ENCODE results near the gene TTC34.

TTC34 gene

DNA sequence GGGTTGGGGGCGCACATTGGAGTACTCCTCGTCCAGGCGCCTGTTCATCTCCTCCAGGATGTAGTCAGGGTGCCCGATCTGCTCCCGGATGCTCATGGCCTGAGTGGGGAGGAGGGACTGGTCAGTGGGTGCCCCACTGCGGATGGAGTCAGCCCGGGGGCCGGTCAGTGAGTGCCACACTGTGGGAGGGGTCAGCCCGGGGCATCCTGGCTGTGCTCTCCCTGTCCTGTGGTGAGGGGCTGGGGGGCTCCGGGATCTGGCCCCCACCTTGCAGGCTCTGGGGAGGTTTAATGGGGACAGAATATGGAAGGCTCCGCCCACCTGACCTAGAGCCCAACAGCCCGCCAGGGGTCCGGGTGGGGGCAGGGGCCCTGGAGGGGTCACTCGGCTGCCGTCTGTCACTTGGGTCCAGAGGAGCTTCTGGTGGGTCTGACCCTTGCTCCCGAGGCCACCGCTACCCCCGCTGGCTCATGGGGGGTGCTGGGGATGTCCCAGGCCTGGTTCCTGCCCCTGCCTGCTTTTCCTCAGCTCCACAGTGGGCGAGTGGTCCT lies 206.2 kb downstream of the TTC34 start:
- TF ChIP-seq, protein P1, sequence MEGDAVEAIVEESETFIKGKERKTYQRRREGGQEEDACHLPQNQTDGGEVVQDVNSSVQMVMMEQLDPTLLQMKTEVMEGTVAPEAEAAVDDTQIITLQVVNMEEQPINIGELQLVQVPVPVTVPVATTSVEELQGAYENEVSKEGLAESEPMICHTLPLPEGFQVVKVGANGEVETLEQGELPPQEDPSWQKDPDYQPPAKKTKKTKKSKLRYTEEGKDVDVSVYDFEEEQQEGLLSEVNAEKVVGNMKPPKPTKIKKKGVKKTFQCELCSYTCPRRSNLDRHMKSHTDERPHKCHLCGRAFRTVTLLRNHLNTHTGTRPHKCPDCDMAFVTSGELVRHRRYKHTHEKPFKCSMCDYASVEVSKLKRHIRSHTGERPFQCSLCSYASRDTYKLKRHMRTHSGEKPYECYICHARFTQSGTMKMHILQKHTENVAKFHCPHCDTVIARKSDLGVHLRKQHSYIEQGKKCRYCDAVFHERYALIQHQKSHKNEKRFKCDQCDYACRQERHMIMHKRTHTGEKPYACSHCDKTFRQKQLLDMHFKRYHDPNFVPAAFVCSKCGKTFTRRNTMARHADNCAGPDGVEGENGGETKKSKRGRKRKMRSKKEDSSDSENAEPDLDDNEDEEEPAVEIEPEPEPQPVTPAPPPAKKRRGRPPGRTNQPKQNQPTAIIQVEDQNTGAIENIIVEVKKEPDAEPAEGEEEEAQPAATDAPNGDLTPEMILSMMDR (IDR thresholded peaks at IDR 0.05; ENCODE audit: control insufficient read depth, extremely low read depth, insufficient read depth) = no peak
- DNase-seq (ENCODE audit: low read depth) = no peak
- no peak overlapping the region for H3K4me3 ChIP-seq (ENCODE audit: low read depth, low read length)

DNA sequence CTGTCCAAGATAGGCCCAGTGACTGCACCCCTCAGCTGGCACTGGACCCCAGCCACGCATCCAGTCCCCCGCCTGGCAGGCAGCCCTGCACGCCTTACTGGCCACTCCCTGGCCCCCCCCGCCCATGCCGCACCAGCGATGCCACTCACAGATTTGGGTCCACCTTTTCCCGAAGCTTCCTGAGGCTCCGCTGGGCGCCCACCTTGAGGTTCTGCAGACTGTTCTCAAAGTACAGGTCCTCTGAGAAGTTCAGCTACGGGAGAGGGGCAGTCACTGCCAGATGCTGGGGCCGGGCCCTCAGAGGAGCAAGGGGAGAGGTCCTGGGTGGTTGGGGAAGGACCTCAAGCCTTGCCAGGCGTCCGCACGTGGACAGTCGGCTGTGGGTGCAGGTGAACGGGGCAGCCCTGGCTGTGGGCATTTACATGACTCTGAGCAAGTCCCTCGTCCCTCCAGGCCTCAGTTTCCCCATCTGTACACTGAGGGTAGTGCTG lies 206.8 kb downstream of the TTC34 start:
- TF ChIP-seq, protein P1 (IDR thresholded peaks at IDR 0.05; ENCODE audit: control insufficient read depth, extremely low read depth, insufficient read depth) = no peak
- no peak for DNase-seq (ENCODE audit: low read depth)
- no peak overlapping the region for H3K4me3 ChIP-seq (ENCODE audit: low read depth, low read length)

DNA sequence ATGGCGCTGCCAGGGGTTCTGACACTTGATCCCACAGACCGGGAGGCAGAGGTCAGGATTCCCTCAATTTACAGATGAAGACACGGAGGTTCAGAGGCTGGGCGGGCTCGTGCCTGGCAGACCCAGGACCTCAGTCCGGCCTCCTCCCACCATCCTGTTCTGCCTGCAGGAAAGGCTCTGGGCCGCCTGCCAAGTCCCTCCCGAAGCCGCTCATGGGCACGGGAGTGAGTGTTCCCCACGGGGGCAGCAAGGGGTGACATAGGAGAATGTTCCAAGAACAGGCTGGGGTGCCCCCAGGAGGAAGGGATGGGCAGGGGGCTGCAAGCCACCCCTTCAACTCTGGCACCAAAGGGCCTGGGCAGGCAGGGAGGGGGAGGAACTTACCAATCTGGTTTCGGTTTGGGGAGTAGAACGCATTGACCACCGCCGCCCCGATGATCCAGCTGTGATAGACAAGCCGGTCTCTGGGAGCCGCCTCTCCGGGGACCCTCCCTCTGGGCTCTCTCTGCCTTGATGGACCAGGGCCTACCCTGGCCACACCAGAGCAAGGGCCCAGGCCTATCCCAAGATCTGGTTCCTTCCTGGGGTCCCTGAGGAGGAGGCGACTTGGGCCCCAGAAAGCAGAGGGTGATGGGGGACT lies 207.4 kb downstream of the TTC34 start:
- TF ChIP-seq, protein P1 (IDR thresholded peaks at IDR 0.05; ENCODE audit: control insufficient read depth, extremely low read depth, insufficient read depth) = no peak
- H3K4me3 ChIP-seq (ENCODE audit: low read depth, low read length) = no peak overlapping the region
- DNase-seq (ENCODE audit: low read depth) = no peak

DNA sequence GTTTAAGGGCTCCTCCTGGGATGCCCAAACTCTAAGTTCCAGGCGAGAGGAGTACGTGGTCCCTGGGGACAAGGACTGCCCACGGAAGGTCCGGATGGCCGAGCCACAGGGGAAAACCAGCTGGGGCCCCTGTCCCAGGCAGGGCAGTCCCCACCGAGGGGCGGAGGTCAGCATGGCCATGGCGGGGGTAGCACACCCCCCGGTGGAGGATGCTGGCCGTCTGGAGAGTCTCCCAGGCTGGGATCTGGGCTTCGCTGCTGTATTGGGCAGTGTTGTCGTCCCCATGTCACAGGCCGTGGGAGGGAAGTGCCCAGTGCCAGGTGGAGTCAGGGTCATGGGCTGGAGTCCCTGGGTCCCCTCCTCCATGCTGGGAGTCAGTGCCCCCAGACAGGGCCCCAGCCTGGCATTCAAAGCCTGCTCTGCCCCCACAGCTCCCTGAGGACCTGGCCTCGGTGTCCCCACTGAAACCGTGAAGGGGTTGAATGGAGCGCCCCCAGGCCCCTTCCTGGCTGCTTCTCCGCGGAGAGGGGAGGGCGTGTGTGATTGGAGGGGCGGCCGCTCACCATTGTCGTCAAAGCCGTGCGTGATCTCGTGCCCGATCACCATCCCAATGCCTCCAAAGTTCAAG lies 208.1 kb downstream of the TTC34 start:
- TF ChIP-seq, protein P1 (IDR thresholded peaks at IDR 0.05; ENCODE audit: control insufficient read depth, extremely low read depth, insufficient read depth) = no peak
- no peak overlapping the region for H3K4me3 ChIP-seq (ENCODE audit: low read depth, low read length)
- DNase-seq (ENCODE audit: low read depth) = no peak

DNA sequence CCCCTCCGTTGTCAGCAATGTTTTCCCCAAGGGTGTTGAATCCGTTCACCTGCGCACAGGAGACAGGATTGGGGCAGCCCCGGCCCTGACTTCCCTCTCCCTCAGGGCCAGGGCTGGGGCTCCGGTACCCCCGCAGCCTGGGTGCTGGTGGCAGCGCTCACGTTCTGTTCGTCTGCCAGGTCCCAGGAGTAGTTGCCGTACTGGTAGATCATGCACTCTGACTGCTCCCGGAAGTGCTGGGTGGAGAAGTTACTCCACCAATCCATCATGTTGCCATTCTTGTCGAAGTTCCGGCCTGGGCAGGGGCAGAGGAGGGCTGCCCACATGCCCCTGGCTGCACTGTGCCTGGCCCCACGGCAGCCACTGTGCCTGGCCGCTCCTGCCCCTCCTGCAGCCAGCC lies 208.8 kb downstream of the TTC34 start:
- TF ChIP-seq, protein P1 (IDR thresholded peaks at IDR 0.05; ENCODE audit: control insufficient read depth, extremely low read depth, insufficient read depth) = no peak
- peak; percentile 52 for DNase-seq (ENCODE audit: low read depth)
- H3K4me3 ChIP-seq (ENCODE audit: low read depth, low read length) = peak overlapping the region; percentile 59

DNA sequence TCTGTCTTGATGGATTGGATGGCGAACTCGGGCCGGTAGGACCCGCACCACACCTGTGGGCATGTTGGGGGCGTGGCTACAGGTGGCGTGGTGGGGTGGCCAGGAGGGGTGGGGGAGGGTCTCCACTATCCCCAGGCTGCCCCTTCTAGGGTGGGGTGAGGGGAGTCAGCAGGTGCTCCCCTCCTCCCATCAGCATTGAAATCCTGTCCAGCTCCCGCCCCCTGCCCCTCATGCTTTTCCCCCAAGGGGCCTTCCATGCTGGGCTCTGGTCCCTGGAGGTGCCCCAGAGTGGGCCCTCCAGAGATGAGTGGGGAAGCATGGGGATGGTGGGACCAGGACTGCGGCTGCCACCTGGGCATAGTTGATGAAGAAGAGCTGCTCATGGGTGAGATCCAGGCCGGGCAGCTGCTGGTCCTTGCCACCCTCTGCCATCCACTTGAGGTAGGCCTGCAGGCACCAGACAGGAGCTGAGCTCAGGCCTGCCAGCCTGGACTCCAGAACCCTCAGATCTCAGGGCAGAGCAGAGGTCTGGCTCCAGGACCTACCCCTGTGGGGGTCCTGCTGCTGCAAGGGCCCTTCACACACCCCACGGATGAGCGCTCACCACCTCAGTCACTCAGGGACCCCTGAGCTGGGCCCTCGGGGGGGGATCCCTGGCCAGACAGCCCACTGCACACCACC lies 209.8 kb downstream of the TTC34 start:
- DNase-seq (ENCODE audit: low read depth) = no peak
- TF ChIP-seq, protein P1 (IDR thresholded peaks at IDR 0.05; ENCODE audit: control insufficient read depth, extremely low read depth, insufficient read depth) = no peak
- H3K4me3 ChIP-seq (ENCODE audit: low read depth, low read length) = peak overlapping the region; percentile 48
